ENCODE data around the gene DOCK1.

The DOCK1 gene

DNA sequence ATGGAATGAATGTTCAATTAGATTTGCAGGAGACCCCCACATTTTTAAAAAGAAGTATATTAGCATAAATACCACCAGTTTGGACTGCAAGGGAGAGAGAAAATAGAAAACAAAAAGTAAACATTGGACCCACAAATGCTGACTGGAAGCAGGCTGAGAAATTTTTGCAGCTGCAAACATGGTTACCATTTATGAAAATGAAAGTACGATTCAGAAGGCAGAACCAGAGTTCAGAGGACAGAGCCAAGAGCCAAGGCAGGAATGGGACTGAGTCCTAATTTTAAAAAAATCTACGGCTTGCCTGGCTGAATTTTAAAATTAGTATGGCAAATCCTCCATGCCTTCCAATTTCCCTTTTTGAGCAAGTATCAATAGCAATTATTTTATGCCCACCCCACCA lies 569.3 kb downstream of the DOCK1 start:
- TF ChIP-seq, protein P1, sequence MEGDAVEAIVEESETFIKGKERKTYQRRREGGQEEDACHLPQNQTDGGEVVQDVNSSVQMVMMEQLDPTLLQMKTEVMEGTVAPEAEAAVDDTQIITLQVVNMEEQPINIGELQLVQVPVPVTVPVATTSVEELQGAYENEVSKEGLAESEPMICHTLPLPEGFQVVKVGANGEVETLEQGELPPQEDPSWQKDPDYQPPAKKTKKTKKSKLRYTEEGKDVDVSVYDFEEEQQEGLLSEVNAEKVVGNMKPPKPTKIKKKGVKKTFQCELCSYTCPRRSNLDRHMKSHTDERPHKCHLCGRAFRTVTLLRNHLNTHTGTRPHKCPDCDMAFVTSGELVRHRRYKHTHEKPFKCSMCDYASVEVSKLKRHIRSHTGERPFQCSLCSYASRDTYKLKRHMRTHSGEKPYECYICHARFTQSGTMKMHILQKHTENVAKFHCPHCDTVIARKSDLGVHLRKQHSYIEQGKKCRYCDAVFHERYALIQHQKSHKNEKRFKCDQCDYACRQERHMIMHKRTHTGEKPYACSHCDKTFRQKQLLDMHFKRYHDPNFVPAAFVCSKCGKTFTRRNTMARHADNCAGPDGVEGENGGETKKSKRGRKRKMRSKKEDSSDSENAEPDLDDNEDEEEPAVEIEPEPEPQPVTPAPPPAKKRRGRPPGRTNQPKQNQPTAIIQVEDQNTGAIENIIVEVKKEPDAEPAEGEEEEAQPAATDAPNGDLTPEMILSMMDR (conservative IDR thresholded peaks at IDR 0.05; ENCODE audit: low read depth, low read length): no peak
- no peak for DNase-seq (ENCODE audit: low read depth)
- no peak overlapping the region for H3K4me3 ChIP-seq (ENCODE audit: low read depth, low read length)

DNA sequence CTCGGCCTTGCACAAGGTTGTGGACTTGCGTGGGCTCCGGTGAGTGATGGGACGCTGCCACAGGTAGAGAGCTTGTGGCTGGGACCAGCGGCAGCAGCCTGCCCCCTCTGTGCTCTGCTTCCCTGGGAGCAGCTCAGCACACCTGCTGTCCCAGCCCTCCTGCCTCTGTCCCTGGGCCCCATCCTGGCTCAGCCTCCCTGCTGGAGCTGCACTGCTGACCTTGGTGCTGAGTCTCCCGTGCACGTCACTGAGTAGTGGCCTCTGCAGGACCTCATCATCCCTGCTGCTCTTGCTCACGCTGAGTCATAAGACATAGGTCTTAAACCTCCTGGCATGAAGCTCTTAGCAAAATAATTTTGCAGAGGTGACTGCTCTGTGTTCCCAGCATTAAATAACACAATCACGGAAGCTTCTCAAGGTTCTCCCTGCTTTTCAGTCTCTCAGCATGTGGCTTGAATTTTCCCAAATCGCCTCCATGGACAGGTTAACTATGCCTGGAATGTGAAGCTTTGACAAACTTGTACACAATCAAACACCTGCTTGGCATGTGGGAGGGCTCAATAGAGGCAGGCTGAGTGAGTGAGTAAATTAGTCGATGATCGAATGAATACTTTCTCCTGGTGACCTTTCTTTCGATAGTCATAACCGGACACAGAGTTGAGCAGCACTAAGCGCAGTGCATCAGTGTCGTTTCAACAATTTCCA lies 580.1 kb downstream of the DOCK1 start:
- TF ChIP-seq, protein P1 (conservative IDR thresholded peaks at IDR 0.05; ENCODE audit: low read depth, low read length): no peak
- H3K4me3 ChIP-seq (ENCODE audit: low read depth, low read length): no peak overlapping the region
- peak; percentile 22 for DNase-seq (ENCODE audit: low read depth)

DNA sequence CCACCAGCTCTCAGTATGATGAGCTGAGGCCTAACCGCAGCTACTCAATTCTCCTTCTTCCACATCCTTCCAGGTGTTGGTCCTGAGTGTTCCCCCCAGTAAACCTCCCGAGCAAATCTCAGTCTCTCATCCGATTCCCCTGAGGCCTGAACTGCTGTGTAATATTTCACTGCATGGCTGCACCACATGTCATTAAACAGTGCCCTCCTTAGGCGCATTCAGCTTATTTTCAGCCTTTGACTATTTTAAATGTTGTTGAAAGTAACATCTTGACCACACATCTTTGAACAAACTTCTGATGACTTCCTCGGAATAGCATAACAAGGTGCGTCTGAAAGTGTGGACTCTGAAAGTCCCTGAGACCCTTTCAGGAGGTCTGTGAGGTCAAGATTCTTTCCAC lies 581.1 kb downstream of the DOCK1 start:
- TF ChIP-seq, protein P1 (conservative IDR thresholded peaks at IDR 0.05; ENCODE audit: low read depth, low read length): no peak
- H3K4me3 ChIP-seq (ENCODE audit: low read depth, low read length): no peak overlapping the region
- no peak for DNase-seq (ENCODE audit: low read depth)

DNA sequence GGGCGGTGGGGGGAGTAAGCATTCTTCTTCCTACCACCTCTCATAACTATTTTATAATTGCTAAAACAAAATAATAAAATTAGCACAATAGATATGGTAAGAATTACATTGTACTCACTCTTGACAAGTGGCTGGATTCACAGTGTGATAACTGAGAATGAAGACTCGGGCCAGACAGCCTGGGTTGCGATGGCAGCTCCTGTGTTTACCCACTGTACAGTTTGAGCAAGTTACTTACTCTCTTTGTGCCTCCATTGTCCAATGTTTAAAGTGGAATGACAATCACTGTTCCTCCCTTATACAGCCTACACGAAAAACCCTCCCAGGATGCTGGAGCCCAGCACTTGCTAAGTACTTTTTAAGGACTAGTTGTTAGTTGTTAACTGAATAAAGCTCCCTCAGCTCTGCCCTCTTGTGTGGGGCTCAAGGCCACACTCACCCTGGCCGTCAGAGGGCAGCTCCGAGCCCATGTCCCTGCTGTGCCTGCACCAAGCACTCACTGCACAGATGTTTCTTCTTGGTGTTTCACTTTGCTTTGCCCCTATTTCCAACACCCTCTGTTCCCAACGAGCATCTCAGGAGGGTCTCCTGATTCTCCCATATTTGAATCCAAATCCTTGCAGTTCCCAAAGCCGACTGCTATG lies 587.5 kb downstream of the DOCK1 start:
- H3K4me3 ChIP-seq (ENCODE audit: low read depth, low read length): no peak overlapping the region
- TF ChIP-seq, protein P1 (conservative IDR thresholded peaks at IDR 0.05; ENCODE audit: low read depth, low read length): peak; percentile 35
- peak; percentile 15 for DNase-seq (ENCODE audit: low read depth)

DNA sequence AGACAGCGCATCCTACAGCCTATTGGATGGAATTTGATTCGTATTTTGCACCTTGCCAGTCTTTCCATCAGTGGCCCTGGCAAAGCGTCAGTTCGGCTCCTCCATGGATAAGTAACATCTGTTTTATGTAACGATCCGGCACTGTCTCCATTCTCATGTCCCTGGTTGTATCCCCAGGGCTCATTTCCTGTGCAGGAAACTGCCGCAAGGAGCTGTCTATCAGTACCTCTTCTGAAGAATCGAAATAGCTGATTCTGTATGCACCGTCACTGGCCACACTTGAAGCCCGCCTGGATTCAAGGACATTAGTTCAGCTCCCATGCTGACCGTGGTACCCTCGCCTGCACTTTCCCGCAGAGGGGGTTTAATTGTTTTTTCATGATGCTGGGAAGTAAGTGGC lies 590.8 kb downstream of the DOCK1 start:
- H3K4me3 ChIP-seq (ENCODE audit: low read depth, low read length): no peak overlapping the region
- TF ChIP-seq, protein P1 (conservative IDR thresholded peaks at IDR 0.05; ENCODE audit: low read depth, low read length): no peak
- DNase-seq (ENCODE audit: low read depth): no peak

DNA sequence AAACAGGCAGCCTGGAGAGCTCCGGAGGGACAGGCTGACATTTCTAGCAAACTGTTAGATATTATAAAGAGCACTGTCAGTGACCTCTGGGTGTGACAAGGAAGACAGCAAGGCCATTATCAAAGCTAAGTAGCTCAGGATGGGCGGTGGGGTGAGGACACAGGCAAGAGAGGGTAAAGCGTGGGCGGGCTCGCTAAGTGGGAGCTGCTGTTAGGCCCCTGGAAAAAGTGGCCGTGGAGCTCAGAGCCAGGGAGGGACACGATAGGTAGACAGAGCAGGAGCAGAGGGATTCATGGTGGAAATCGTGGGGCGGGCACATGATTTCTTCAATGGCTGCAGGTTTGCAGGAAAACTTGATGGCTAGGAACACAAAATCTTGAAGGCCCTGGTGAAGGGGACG lies 592.5 kb downstream of the DOCK1 start:
- no peak overlapping the region for H3K4me3 ChIP-seq (ENCODE audit: low read depth, low read length)
- DNase-seq (ENCODE audit: low read depth): no peak
- TF ChIP-seq, protein P1 (conservative IDR thresholded peaks at IDR 0.05; ENCODE audit: low read depth, low read length): no peak

DNA sequence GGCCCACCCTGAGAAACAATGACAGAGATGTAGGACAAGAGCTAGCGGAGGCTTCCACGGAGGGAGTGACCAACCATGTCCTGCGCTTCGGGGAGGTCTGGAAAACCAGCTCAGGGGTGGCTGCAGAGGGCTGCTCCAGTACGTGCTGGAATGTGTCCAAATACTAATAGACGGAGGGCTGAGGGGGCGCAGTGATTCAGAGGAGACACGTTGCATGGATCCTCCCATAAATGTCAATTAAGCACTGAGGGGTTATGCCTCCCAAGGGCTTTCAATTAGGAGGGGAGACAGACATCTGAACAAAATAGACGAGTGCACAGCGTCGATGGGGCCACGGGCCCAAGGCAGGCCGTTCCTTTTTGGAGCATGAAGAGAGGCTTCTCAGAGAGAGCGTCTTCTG lies 592.9 kb downstream of the DOCK1 start:
- TF ChIP-seq, protein P1 (conservative IDR thresholded peaks at IDR 0.05; ENCODE audit: low read depth, low read length): no peak
- no peak overlapping the region for H3K4me3 ChIP-seq (ENCODE audit: low read depth, low read length)
- no peak for DNase-seq (ENCODE audit: low read depth)

Measured in choroid plexus epithelial cell (primary cell).